Activated naive CD4-positive, alpha-beta T cell treated with anti-CD3 and anti-CD28 coated beads, Interleukin-2, amount 10 ng/mL, durations not matched to agents 7 days and 5 days (primary cell): Measurements from ENCODE around the gene DGCR2.
"Not testable (repeated sequence)": the region's sequence is repeated elsewhere in the genome, so short reads cannot be mapped to it uniquely, and the experiment has no call there.

Experiments used
- CTCF ChIA-PET: fragments of 350-600 bp; sonication (Branson Sonifier 250); formaldehyde crosslinking; loops from one replicate; lab custom pipeline; 2021; ENCODE audit warnings: antibody characterized with exemption; lab: Charles Lee
- DNase-seq: peaks from one replicate; pipeline ENCODE4 v3.0.0-alpha.2; 2020
- H3K27ac Mint-ChIP-seq: one replicate; pipeline ENCODE4 v1.8.0; 2021; ENCODE audit warnings: mild to moderate bottlenecking, moderate library complexity, mixed read lengths
- H3K27me3 Mint-ChIP-seq: one replicate; pipeline ENCODE4 v1.8.0; 2021; ENCODE audit warnings: mild to moderate bottlenecking, mixed read lengths
- H3K36me3 Mint-ChIP-seq: one replicate; pipeline ENCODE4 v1.8.0; 2021; ENCODE audit warnings: mixed read lengths
- H3K4me1 Mint-ChIP-seq: one replicate; pipeline ENCODE4 v1.8.0; 2021; ENCODE audit warnings: mixed read lengths
- H3K4me3 Mint-ChIP-seq: one replicate; pipeline ENCODE4 v1.8.0; 2021; ENCODE audit warnings: mild to moderate bottlenecking, moderate library complexity, mixed read lengths
- H3K9me3 Mint-ChIP-seq: one replicate; pipeline ENCODE4 v1.8.0; 2021; ENCODE audit warnings: mixed read lengths

DGCR2 gene

DNA sequence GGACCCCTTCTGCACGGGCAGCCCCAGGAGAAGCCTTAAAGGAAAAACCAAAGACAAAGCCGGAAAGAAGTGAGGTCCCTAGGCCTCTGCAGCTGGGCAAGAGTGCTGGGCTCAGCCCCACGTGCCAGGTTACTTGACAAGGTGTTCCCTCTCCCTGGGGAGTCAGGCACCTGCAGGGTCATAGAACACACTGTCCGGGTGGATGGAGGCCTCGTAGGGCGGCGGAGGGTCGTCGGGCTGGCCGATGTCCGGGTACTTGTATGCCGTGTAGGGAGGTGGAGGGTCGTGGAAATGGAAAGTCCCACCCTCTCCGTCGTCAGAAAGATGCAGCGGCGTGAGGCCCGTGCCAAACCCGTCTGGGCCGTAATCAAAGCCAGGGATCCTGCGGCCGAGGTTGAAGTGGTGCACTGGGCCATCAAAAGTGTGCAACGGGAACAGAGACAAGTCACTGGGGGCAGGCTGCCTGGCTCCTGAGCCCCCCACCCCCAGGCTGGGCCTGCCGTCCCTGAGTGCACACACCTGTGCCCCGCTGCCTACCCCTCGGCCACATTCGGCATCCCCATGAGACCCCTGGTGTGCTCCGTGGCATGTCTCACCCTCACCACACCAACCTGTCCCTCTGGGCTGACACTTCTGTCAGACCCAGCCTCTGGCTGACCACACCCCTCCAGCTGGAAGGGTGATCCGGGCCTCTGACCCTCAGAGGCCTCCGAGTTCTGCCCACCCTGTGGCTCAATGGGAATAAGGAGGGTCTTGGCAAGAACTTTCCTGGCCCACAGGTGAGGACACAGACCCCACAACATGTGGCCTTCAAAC is 81.1 kb downstream of the DGCR2 start:
- H3K27ac Mint-ChIP-seq = no peak overlapping the region
- H3K4me1 Mint-ChIP-seq = no peaks in the 10 kb centered on the region
- DNase-seq = no peak
- CTCF ChIA-PET = no interaction called here
- no peaks in the 10 kb centered on the region for H3K27me3 Mint-ChIP-seq
- no peaks in the 10 kb centered on the region for H3K9me3 Mint-ChIP-seq
- no peak overlapping the region for H3K4me3 Mint-ChIP-seq
- peaks cover 33% of the 10 kb centered on the region for H3K36me3 Mint-ChIP-seq

GRCh38 chr22:19040391-19040861 is 81.8 kb downstream of the DGCR2 start:
- Mint-ChIP-seq H3K27me3 (no peaks in the 10 kb centered on the region), H3K36me3 (peaks cover 32% of the 10 kb centered on the region), H3K27ac (no peak overlapping the region), H3K4me1 (no peaks in the 10 kb centered on the region), H3K9me3 (no peaks in the 10 kb centered on the region), H3K4me3 (no peak overlapping the region)
- no peak for DNase-seq
- CTCF ChIA-PET = no interaction called here

DNA sequence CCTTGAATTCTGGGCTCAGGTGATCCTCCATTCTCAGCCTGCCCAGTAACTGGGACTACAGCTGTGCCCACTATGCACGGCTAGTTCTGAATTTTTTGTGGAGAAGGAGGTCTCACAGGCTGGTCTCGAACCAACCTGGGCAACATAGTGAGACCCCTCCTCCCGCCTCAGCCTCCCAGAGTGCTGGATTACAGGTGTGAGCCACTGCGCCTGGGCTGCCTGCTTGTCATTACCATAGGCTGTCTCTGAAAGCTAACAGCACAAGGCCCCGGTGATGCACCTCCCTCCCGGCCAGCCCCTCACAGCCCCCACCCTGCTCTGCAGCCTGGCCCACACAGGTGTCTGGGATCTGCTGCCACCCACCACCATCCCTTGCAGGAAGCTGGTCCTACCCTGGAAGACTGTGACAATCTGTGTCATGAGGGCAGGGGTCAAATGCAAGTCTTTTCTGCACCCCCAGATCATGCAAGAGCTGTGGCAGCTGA is 82.4 kb downstream of the DGCR2 start:
- no peak overlapping the region for H3K27ac Mint-ChIP-seq
- no peaks in the 10 kb centered on the region for H3K9me3 Mint-ChIP-seq
- no peak for DNase-seq
- no peaks in the 10 kb centered on the region for H3K4me1 Mint-ChIP-seq
- H3K4me3 Mint-ChIP-seq = no peak overlapping the region
- H3K36me3 Mint-ChIP-seq = peaks cover 26% of the 10 kb centered on the region
- CTCF ChIA-PET = no interaction called here
- no peaks in the 10 kb centered on the region for H3K27me3 Mint-ChIP-seq

DNA sequence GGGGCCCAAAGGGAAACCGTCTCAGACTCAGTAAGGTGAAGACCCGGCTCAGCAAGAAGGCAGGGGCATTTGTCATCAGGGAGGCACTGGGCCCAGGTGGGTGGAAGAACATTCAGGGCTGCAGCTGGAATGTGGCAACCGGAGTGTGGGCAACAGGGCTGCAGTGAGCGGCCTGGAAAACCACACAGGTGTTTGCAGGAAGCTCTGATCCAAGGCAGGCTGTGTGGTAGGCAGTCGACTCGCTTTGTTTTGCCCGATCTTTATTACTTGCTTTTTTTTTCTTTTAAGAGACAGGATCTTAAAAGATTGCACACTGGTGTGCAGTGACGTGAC is 82.8 kb downstream of the DGCR2 start:
- Mint-ChIP-seq H3K36me3 (peaks cover 25% of the 10 kb centered on the region), H3K9me3 (no peaks in the 10 kb centered on the region), H3K4me1 (no peaks in the 10 kb centered on the region), H3K27me3 (no peaks in the 10 kb centered on the region), H3K27ac (no peak overlapping the region), H3K4me3 (no peak overlapping the region)
- CTCF ChIA-PET = no interaction called here
- no peak for DNase-seq

DNA sequence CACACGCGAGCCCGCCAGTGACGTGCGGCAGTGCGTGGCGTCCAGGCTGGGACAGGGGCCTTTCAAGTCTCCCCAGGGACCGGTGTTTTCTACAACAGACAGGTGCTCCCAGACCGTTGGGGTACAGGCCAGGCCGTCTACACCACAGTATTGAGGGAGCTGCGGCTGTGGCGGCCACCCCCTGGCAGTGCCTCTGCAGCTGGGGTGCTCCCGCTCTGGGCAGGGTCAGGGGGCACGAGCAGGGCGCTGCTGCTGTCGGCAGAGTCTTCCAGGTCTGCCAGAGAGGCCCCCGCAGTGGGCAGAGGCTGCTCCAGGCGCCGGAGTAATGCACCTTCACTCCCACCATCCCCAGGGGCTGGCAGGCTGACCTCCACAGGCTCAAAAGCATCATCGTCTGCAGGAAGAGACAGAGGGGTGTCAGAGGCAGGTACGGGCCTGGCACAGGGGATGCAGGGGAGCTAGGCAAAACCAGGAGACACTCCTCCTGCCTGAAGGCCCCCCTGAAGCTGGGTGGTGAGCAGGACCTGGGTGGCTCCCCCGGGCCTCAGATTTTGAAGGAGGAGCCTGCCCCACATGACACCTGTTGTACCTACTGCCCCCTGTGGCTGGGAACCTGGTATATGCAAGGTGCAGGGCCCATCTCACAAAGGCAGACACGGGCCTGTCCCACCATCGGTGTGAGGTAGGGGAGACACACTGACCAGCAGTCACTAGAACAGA is 83.3 kb downstream of the DGCR2 start:
- DNase-seq = no peak
- no peak overlapping the region for H3K27ac Mint-ChIP-seq

DNA sequence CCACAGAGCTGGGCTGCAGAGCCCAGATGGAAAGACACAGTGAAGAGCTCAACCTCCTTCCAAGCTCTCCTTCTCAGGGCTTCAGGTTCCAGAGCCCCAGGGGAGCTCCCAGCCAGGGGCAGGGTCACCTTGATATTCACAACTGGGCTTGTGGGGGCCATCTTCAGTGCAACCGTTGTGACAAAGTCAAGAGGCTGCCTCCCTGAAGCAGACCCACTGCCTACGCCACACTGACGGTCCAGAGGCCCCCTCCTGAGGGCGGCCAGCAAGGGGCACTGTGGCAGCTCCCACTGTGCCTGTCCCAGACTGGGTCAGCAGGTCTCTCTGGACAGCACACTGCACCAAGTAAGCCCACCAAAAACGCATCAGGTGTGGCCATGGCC is 84.1 kb downstream of the DGCR2 start:
- Mint-ChIP-seq H3K27ac (no peak overlapping the region), H3K4me3 (no peak overlapping the region), H3K27me3 (peaks cover 1% of the 10 kb centered on the region), H3K9me3 (no peaks in the 10 kb centered on the region), H3K36me3 (peaks cover 22% of the 10 kb centered on the region), H3K4me1 (no peaks in the 10 kb centered on the region)
- CTCF ChIA-PET = no interaction called here
- DNase-seq = no peak

More for the DNA sequence above, 83.3 kb downstream of the DGCR2 start:
- Mint-ChIP-seq H3K9me3 (no peaks in the 10 kb centered on the region), H3K4me1 (no peaks in the 10 kb centered on the region), H3K27me3 (no peaks in the 10 kb centered on the region), H3K4me3 (no peak overlapping the region), H3K36me3 (peaks cover 22% of the 10 kb centered on the region)
- CTCF ChIA-PET = no interaction called here

- no peak overlapping the region for H3K27ac Mint-ChIP-seq
- peaks cover 8% of the 10 kb centered on the region for H3K27me3 Mint-ChIP-seq
- H3K4me3 Mint-ChIP-seq = no peak overlapping the region
- H3K9me3 Mint-ChIP-seq = no peaks in the 10 kb centered on the region
- CTCF ChIA-PET = no interaction called here
- DNase-seq = no peak
- H3K4me1 Mint-ChIP-seq = no peaks in the 10 kb centered on the region
- peaks cover 21% of the 10 kb centered on the region for H3K36me3 Mint-ChIP-seq
These were observed 84.7 kb downstream of the DGCR2 start for GRCh38 chr22:19037282-19038163.

- no peaks in the 10 kb centered on the region for H3K4me1 Mint-ChIP-seq
- H3K4me3 Mint-ChIP-seq = no peak overlapping the region
- H3K36me3 Mint-ChIP-seq = peaks cover 14% of the 10 kb centered on the region
- no peaks in the 10 kb centered on the region for H3K9me3 Mint-ChIP-seq
- H3K27ac Mint-ChIP-seq = no peak overlapping the region
- peaks cover 12% of the 10 kb centered on the region for H3K27me3 Mint-ChIP-seq
- CTCF ChIA-PET = no interaction called here
- DNase-seq = no peak
These were observed 85.5 kb downstream of the DGCR2 start for GRCh38 chr22:19036523-19037273.

DNA sequence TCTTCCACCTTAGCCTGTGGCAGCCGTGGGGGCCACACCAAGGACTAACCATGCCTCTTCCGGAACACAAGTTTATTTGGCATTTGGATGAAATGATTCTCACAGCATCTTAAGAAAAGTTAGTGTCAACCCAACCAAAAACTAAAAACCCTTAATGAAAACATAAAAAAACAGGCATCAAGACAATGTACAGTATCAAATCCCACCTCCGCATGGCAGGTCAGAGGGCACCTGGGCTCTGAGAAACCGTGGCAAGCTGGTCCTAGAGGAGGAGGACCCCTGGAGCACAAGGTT is 86.0 kb downstream of the DGCR2 start:
- no peak for DNase-seq
- Mint-ChIP-seq H3K27me3 (peaks cover 17% of the 10 kb centered on the region), H3K4me3 (no peak overlapping the region), H3K9me3 (no peaks in the 10 kb centered on the region), H3K4me1 (no peaks in the 10 kb centered on the region), H3K36me3 (peaks cover 13% of the 10 kb centered on the region), H3K27ac (no peak overlapping the region)
- CTCF ChIA-PET = no interaction called here

DNA sequence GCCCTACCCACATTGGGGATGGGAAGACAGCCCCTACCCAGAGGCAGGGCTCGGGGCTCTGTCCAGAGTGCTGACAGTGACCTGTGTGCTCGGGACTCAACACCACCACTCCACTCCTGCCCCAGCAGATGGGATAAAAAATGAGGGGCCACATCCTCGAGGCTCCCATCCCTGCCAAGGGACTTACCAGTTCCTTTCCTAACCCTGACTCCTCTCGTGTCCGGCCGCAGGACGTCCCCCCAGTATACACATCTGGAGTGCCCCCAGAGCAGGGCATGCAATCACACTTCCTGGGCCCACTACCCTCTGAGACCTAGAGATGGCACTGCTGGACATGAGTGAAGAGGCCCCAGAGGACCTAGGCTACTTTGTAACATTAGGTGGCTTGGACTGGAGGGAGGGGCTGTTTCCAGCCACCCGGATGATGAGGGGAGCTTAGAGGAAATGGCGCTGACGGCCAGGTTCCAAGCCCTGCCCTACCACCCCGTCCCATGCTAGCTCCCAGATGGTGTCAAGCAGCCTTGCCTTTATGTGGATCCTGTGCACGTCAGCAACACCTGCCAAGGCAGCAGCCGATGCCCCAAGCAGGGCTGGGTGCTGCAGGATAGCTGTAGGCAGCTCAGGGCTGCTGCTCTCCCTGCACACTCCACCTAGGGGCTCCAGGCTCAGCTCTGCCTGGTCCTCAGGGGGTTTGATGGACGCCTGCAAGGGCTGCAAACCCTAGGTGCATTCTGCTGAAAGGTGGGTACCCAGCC is 86.6 kb downstream of the DGCR2 start:
- Mint-ChIP-seq H3K27me3 (peaks cover 22% of the 10 kb centered on the region), H3K4me1 (no peaks in the 10 kb centered on the region), H3K27ac (no peak overlapping the region), H3K9me3 (no peaks in the 10 kb centered on the region), H3K36me3 (peaks cover 8% of the 10 kb centered on the region), H3K4me3 (no peak overlapping the region)
- CTCF ChIA-PET = no interaction called here
- DNase-seq = no peak

- not testable (repeated sequence) for H3K9me3 Mint-ChIP-seq
These were observed 87.1 kb downstream of the DGCR2 start for GRCh38 chr22:19035126-19035473.

DNA sequence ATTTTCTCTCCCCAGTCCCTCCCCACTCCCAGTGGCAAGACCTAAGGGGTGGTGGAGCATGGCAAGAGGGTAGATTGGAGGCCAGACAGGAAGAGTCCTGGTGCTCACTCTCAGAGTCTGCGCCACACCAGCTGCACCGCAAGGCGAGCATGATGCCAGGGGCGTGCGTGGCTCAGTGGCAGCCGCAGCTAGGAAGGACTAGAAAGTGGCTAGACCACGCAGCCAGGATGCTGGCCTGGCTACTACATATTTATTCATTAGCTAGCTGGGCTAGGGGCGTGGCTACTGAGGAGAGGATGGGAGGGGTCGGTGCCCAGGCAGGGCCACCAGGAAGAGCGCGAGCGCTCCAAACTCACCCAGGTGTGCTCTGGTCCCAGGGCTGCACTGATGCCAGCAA is 87.5 kb downstream of the DGCR2 start:
- H3K9me3 Mint-ChIP-seq, H3K4me1 Mint-ChIP-seq, CTCF ChIA-PET, H3K4me3 Mint-ChIP-seq, DNase-seq, H3K36me3 Mint-ChIP-seq: not testable (repeated sequence)
- Mint-ChIP-seq H3K27me3 (peaks cover 29% of the 10 kb centered on the region), H3K27ac (peak overlapping the region; percentile 2)

More at GRCh38 chr22:19035126-19035473, 87.1 kb downstream of the DGCR2 start:
- H3K36me3 Mint-ChIP-seq, H3K27ac Mint-ChIP-seq, DNase-seq, CTCF ChIA-PET, H3K4me1 Mint-ChIP-seq, H3K4me3 Mint-ChIP-seq: not testable (repeated sequence)
- peaks cover 28% of the 10 kb centered on the region for H3K27me3 Mint-ChIP-seq

DNA sequence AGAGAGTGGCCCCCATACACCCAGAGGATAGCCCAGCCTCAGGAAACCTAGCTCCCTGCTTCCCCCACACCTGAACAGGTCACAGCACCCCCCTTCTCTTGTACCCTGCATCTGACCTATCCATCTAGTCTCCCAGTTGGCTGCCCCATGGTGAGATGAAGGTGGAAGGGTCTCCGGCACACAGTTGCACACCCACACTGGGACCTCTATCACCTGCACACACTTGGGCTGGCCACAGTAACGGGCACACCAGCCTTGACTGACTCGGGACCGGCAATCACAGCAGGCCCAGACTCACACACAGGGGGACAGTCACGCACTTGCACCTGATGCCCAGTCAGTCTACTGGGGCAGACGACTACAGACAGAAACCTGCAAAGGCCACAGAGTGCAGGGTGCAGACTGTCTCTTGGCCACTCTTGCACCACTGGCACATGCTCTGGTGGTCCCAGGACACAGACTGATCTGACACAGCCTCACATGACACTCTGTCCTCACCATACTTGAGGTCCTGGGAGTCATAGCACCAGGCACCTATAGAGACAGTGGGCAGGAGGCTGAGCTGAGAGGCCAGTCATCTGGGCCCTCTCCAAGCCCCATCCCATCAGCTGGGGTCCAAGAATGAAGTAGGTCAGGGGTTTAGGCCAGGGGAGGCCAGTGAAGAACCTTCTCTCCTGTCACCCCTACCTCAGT is 88.0 kb downstream of the DGCR2 start:
- H3K27ac Mint-ChIP-seq, H3K4me1 Mint-ChIP-seq: not testable (repeated sequence)
- peaks cover 32% of the 10 kb centered on the region for H3K27me3 Mint-ChIP-seq

More for the DNA sequence above, 88.0 kb downstream of the DGCR2 start:
- DNase-seq, H3K4me3 Mint-ChIP-seq, CTCF ChIA-PET, H3K9me3 Mint-ChIP-seq, H3K36me3 Mint-ChIP-seq: not testable (repeated sequence)
